Stimulated activated CD4-positive, alpha-beta T cell treated with anti-CD3 and anti-CD28 coated beads, Interleukin-4, amount 100 ng/mL, for 24 hours (primary cell): ENCODE measurements around the gene RNF135.
"Not testable (repeated sequence)": the region's sequence is repeated elsewhere in the genome, so short reads cannot be mapped to it uniquely, and the experiment has no call there.

Source experiments
- DNase-seq: peaks from one replicate; pipeline ENCODE4 v3.0.0-alpha.2; 2020

The RNF135 gene

GRCh38 chr17:30970831-30971567 is at the start of gene RNF135:
Gene RNF135 (plus strand): TSS chr17:30971039. CDS start chr17:30971074, 35 bp downstream.
- DNase-seq = peak; percentile 59

DNA sequence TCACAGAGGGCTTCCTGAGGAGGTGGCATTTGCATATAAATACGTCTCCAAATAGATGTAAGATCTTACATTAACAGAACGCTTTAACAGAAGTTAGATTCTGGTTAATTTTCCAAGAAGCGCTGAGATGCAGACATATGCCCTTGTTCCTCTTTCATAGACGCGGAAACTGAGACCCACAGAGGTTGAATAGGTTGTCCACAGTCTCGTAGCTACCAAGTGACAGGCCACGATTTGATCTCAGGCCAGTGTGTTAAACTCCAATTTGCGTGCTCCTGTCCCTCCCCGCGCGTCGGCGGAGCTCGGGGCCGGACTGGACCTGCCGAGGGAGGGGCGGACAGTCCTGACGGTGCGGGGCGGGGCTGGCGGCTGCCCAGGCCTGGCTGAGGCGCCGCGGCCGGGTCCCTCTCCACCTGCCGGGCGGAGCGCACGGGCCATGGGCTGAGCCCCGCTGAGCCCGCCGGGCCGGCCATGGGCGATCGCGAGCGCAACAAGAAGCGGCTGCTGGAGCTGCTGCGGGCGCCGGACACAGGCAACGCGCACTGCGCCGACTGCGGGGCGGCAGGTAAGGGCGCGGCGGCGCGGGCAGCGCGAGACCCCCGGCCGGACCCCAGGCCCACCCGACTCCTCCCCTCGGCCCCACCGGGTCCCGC is 49.2 kb upstream of the RNF135 start, which contains the start of gene ADAP2:
Gene ADAP2 (plus strand): TSS at position 402 of the 653 bp plus-strand sequence. CDS start 70 bp downstream, at position 472.
- DNase-seq = no peak

DNA sequence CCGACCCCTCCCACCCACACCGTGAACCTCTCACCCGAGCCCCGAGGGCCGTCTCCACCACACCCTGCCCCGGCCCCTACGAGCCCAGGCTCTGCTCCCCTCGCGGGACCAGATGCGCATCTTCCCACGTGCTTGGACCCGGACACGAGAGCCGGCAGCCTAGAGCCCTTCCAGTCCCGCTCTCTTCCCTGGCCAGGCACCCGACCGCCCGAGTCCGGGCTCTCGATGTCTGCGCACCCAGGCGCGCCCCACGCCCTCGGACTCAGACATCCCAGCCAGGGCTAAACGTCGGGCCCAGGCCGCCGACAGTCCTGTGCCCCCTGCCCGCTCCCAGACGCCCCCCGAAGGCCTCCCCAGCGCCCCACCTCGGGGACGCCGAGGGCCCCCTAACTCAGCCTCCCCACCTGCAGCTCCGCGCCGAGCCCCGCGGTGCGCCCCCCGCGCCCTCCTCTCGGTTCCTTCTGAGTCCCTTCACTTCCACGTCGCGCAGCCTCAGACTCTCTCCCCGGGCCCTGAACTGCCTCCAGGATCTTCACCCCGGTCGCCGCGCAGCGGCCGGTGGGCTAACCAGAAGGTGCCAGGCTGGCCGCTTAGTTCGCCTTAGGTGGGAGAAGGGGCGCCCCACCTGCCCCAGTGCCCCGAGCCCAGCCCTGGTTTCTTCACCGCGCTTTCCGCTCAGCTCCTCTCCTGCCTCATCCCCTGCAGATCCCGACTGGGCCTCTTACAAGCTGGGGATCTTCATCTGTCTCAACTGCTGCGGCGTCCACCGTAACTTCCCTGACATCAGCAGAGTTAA is 48.4 kb upstream of the RNF135 start:
- no peak for DNase-seq

DNA sequence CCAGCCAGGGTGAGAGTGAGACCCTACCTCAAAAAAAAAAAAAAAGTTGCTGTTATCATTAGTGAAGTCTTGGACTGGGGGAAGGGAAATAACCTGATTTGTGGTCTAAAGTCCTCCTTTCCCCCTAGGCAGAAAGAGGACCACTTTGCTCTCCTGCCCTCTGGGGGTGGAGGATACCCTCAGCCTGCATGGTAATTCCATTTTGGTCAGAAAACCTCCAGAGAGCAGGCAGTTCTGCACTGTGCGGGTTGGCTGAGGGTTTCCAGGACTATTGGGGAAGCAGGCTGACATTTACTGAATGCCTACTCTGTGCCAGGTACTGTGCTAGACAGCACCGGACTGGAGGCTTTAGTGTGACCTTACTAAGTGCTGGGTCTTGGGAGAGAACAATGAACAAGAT is 46.5 kb upstream of the RNF135 start:
- DNase-seq = no peak

DNA sequence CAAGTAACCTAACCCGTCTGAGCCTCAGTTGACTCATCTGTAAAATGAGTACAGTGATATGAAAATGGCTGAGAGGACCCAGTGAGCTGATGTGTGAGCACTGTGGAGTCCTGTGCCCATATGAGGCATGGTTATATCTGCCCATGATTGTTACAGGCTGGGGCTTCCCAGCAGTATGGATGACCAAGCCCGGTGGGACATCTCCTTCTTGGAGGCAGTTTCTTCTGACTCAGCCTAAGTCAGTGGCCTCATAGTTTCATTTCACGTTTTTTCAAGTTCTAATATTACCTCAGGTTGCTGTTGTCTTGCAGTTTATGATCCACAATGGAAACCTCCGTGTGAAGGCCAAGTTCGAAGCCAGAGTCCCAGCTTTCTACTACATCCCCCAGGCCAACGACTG is 44.3 kb upstream of the RNF135 start:
- no peak for DNase-seq

DNA sequence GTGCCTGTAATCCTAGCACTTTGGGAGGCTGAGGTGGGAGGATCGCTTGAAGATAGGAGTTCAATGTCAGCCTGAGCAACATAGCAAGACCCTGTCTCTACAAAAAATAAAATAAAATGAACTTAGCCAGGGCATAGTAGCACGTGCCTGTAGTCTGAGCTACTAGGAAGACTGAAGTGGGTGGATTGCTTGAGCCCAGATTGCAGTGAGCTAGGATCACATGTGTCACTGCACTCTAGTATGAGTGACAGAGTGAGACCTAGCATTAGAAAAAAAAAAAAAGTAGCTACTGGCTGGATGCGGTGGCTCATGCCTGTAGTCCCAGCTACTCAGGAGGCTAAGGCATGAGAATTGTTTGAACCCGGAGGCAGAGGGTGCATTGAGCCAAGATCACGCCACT is 43.1 kb upstream of the RNF135 start:
- DNase-seq = no peak

- no peak for DNase-seq
These were observed 42.3 kb upstream of the RNF135 start for GRCh38 chr17:30928584-30928983.

DNA sequence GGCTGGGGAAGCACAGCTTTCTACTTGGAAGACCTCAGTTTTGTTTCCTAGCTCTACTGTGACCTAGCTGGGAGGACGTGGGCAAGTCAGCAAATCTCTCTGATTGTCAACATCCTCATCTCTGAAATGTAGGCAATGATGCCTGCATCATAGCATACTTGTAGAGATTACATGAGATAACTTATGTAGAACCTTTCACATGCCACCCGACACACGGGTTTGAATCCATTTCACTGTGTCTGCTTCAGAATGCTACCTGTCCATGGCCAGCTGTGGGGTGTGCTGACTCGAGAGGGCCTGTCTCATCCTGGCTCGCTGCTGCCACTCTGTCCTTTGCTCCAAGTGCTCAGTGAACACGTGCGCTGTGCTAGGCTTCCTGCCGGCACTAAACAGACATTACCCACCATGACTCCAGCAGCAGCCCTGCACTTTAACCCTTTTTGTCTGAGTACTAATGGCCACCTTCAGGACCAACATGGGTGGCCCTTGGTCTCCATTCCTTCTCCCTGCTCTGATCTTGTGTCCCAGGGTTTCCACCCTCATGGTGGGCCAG is 41.7 kb upstream of the RNF135 start:
- DNase-seq = no peak

DNA sequence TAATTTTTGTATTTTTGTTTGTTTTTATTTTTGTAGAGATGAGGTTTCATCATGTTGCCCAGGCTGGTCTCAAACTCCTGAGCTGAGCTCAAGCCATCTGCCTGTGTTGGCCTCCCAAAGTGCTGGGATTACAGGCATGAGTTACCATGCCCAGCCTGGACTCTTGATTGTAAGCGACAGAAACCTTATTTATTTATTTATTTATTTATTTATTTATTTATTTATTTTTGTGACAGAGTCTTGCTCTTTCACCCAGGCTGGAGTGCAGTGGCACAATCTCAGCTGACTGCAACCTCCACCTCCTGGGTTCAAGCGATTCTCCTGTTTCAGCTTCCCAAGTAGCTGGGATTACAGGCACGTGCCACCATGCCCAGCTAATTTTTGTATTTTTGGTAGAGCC is 41.0 kb upstream of the RNF135 start:
- DNase-seq = not testable (repeated sequence)

- no peak for DNase-seq
These were observed 40.3 kb upstream of the RNF135 start for GRCh38 chr17:30930495-30930894.

- not testable (repeated sequence) for DNase-seq
These were observed 39.3 kb upstream of the RNF135 start for GRCh38 chr17:30931582-30931981.

- no peak for DNase-seq
These were observed 36.9 kb upstream of the RNF135 start for GRCh38 chr17:30933966-30934365.

GRCh38 chr17:30939051-30939689 is 31.7 kb upstream of the RNF135 start:
- DNase-seq = no peak

GRCh38 chr17:30942308-30943079 is 28.3 kb upstream of the RNF135 start:
- no peak for DNase-seq

DNA sequence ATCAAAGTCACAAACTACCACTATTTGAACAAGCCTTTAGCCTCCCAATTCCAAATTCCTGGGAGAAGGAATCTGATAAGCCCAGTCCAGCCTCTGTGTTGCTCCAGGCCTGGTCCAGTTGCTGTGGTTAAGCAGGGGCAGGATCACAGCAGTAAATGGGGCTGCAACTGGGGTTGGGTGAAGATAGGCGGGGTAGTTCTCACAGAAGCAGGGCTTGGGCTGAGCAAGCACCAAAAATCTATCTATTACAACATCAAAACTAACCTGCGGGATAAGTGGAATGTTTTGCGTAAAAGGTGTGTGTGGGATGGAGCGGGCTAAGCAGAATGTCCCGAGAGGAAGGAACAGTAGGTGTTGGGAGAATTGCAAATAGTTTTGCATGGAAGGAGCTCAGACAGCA is 23.0 kb upstream of the RNF135 start:
- no peak for DNase-seq

DNA sequence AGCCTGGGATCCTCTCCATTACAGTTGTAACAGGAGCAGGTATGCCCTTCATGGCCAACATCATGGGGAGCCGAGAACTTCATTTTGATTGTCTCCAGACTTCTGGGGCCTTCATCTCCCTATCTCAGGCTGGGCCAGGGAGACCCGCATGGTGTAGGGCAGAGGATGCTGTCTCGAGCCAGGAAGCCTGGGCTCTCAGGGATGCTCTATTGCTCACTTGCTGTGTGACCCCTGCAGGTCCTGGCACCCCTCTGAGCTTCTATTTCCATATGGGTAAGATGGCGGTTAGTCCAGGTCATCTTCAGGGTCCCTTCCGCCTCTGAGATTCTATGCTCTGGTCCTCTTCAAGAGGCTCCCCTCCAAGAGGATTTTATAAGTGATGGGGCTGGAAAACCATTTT is 20.6 kb upstream of the RNF135 start:
- no peak for DNase-seq

- DNase-seq = no peak
These were observed 20.0 kb upstream of the RNF135 start for GRCh38 chr17:30950669-30951399.

DNA sequence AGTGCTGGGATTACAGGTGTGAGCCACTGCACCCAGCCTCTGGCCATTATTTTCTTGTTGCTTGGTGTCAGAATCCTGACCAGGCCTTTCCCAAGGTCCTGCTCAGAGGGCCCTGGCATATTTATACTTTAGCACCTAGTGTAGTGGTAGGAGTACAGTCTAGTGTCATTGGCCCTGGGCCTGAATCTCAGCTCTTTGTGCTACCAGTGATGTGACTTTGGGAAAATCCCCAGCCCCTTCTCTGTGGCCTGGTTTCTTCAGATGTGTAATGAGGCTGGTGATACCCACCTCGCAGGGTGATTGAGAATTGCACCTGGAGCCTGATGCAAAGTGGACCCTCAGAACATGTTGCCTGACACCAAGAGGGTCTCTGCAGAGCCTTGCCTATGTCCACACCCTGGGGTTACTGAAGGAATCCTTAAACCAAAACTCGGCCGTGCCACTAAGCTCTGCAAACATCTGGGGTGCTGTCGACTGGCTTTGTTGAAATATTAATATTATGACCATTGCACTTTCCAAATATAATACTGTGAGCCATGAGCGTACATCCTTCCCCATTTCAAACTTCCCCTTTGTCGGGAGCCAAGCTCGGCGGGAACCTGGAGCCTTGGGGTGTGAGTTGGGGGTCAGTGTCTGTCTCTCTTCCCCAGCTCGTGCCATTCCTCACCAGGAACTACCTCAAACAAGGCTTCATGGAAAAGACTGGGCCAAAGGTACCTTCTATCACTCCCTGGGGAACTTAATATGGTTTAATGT is 18.0 kb upstream of the RNF135 start:
- DNase-seq = no peak

DNA sequence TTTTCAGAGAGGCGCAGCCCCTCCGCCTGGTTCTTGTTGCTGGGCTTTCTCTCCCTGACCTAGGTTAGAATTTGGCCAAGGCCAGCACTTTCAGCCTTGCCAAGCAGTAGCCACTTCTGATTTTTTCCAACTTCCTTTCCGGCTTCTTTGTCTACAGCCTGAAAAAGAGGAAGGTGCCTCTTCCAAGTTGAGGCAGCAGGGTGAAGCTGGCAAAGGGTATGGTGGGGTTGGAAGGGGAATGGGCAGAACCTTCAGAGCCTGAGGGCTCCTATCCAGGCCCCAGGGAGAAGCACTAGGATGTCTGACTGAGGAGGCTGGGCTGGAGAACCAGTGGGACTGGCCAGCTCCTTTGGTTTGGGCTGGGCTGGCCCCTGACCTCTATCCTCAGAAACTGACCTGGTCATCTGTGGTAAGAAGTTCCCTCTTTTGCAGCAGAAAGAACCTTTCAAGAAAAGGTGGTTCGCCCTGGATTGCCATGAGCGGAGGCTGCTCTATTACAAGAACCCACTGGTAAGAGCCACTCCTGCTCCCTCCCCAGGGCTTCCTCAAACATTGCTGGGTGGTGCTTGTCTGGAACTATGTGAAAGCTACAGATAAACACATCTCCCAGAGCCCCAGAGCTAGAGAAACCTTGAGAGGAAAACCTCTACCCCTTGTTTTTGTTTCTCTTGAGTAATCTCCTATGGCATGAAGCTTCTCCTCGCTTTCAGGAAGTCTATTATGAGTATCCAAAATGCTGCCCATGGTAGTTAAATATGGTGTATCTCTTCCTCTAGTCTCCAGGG is 16.6 kb upstream of the RNF135 start:
- no peak for DNase-seq
